GM21381 (cell line): ENCODE results near the gene SGTA.

Source experiments
- ATAC-seq: cut with Tn5 transposase; IDR thresholded peaks from one replicate; pipeline ENCODE4 v1.9.1; 2021; ENCODE audit warnings: mild to moderate bottlenecking, moderate library complexity; ENCODE audit not compliant: unreplicated experiment

Gene SGTA

DNA sequence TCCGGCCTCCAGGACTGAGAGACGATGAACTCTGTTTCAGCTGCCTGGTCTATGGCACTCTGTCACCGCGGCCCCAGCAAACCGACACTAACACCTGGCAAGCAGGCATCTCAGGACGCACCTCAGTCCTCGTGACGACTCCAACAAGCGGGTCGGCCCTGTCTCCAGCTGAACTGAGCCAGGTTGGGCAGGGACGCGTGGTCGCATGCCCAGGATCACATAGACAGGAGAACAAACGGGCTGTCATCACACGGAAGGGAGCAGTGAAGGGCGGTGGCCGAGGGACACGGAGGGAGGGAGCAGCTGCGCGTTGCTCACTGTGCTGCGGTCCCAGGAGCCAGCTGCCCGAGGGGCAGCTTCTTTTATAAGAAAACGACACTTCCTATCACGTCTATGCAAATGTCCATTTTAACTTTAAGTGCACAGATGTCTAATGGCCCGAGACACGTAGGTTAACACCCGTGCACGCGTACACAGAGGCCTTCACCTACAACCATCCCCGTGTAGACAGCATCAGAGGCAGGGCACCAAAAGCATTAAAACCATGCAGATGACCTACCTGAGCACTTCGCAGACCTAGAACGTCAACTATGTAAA is 8.9 kb downstream of the SGTA start:
- no peak for ATAC-seq

DNA sequence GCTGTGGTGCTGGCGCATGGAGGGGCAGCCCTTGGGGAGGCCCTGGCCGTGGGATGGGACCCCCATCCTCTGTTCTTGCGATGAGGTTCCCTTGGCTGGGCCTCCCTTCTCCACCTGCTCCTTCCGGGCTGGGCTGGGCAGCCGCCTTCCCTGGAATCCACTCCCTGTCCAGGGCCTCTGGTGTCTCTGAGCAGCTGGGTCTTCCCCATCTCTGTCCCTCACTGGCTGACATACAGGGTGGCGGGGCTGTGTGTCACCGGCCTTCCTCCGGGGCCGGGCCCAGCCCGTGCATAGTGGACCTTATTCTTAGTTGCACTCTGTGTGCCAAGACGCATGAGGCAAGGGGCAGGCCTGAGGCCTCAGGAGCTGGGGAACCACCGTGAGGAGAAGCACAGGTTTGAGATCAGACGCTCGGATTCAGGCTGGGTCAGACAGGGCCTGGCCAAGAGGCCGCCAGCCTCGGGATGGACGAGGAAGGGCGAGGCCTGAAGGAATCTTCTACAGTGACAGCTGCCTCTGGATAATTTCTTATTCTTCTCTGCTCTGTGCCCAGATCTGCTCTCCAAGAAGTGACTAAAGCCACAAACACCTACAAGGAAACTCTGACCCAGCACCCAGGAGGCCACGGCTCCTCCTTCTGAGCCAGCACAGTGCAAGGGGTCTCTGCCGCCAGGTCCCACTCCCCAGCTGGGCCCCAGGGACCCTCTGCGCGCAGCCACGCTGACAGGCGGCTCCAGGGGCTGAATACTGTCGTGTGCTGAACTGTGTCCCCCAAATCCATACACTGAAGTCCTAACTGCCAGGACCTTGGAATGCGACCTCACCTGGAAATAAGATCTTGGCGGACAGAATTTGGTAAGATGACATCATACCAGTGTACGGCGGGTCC is 11.0 kb downstream of the SGTA start:
- no peak for ATAC-seq

DNA sequence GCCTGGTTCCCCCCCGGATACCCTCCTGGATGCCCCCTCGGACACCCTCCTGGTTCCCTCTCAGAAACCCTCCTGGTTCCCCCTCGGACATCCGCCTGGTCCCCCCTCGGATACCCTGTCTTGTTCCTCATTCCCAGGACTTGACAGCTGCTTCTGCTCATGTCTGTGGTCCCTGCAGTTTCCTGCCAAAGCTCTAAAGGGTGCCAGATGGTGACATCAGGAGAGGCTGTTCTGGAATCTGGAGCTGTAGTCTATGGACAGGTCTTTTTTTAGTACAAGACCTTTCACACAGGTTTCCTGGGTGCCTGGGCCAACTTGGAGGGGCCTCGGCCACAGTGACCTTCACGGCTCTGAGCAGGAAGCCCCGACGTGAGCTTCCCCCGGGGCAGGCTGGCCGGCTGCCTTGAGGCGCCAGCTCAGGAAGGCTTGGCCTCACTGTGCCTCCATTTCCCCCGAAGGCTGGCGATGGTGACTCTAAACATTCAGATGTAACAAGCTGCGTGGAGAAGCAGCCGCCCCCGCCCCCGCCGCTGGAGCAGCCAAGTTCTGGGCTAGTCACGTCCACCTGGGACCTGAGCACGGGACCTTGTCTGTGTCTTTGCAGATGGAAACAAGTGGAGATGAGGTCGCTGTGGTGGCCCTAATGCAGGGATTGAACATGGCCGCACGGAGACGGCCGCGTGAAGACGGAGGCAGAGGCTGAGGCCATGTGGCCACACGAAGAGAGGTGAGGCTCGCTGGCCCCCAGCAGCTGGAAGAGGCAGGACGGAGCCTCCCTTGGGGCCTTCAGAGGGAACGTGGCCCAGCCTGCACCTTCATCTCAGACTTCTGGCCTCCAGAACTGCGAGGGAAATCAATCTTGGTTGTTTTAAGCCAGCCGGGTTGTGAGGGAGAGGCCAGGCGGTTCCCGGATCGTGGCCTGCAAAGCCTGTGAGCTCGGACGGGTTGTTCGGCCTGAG is 12.7 kb downstream of the SGTA start:
- ATAC-seq, result no peak

DNA sequence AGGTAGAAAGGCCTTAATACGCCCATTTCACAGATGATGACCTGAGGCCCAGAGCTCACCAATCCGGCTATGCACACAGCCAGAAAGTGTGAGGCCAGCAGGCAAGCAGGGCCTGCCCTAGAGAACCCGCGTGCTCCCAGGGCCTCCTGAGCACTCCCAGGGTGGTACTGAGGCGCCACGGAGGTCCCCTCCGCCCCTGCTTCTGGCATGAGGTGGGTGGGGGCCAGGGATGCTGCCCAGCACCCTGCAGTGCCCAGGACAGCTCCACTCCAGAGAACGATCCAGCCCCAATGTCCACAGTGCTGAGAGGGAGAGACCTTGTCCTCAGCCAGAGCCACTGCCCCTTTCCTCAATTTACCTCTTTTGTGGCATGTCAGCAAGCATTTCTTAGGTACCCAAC is 13.9 kb downstream of the SGTA start:
- no peak for ATAC-seq

GRCh38 chr19:2768365-2769132 is 14.5 kb downstream of the SGTA start:
- no peak for ATAC-seq

- ATAC-seq, result no peak
Measured at GRCh38 chr19:2767688-2768087, 15.4 kb downstream of the SGTA start.

DNA sequence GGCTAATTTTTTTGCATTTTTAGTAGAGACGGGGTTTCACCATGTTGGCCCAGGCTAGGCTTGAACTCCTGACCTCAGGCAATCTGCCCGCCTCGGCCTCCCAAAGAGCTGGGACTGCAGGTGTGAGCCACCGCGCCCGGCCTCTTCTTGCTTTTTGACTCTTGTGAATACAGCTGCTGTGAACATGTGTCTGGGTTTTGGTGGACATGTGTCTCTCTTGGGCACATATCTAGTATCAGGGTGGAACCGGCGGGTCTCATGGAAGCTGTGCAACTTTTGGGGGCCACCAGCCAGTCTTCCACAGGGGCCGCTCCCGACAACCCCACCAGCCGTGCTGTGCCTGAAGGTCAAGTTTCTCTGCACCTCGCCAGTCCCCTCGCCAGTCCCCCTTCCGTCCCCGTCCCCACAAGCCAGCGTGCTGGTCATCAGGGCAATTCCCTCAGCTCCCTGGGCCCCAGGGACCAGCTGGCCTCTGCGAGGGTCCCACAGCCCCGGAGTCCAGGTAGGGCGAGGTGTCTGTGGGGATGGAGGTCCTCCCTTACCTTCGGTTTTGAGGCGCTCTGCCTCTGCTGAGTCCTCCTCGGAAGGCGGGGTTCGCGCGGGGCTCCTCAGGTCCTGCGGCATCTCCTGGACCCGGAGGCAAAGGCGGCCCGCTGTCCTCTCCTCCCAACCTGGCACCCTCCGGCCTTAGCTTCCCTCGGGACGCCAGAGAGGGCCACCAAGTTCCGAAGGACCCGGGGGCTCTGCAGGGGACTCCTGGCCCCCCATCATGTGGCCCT is 16.3 kb downstream of the SGTA start:
- ATAC-seq, result no peak

DNA sequence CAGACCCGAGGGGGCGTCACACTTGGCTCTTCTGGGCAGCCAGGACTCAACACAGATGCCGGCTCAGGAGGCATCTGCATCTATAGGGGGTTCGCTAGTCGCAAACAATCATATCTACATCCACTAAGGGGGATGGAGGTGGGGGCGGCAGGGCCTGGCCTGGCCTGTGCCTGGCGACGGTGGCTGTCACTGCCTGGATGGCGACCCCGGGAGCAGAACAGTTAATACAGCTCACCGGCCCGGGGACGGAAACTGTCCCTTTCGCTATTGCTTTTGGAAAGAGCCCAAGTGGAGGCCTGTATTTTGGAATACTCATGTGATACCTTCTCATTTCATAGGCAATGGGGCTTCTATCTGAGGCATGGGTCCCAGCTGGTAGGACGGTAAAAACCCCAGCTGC is 17.7 kb downstream of the SGTA start:
- no peak for ATAC-seq

DNA sequence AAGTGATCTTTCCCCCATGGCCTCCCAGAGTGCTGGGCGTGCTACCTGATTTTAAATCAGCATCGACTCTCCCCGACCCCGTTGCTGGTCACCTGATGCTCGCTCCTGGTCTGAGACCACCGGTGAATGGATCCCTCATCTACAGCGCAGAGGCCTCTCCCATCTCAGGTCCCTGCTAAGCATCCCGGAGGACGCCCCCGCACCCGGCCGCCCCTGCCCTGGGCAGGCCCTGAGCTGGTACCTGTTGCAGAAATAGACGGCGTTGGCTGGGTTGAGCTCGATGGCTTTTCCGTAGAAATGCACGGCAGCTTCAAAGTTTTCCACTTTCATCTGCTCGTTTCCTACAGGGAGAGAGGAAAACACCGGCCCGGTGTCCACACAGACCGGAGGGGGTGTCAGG is 18.1 kb downstream of the SGTA start:
- no peak for ATAC-seq

DNA sequence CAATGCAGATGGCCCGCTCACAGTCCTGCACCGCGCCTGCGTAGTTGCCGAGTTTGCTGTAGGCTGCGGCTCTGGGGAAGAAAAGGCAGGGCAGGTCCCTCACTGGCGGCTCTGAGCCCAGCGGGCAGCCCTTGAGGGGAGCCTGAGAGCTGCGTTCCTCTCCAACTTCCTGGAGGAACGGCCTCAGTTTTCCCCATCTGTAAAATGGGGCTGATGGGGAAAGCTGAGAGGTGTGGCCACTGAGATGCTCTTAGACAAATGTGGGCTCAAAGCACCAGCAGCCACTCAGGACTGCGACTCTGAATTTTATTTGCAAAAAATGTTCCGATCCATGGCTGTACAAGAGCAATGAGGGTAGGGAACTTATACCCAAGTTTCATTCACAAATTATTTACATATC is 19.4 kb downstream of the SGTA start:
- ATAC-seq, result no peak

DNA sequence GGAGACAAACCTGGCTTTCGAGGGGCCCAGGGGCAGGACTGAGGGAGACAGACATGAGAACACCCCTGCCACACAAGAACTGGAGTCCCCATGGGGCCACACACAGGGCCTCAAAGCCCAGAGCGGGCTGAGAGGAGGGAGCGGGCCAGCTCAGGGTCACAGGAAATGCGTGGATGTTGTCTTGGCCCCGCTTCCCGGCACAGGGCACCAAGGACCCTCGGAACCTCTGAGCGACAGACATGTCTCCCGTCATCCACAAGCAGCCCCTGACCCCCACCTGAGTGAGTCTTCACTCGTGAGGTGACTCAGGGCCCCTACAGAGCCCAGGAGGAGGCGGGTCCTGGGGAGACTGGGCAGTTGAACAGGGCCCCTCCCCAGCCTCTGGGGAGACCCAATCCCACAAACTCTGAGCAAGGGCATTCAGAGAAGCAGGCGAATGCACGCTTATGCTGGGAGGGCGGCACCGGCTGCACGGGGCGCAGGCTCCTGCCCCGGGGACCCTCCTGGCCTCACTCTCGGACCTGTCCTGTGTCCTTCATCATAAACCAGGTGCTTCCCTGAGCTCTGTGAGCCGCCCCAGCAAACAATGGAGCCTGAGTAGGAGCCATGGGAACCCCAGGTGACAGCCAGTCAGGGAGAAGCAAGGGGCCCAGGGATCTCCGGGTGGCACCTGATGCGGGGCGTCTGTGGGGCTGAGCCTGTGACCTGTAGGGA is 20.1 kb downstream of the SGTA start:
- no peak for ATAC-seq

GRCh38 chr19:2761876-2762782 is 20.9 kb downstream of the SGTA start:
- no peak for ATAC-seq

GRCh38 chr19:2761309-2761677 is 21.8 kb downstream of the SGTA start:
- ATAC-seq, result no peak

GRCh38 chr19:2759965-2760364 is 23.1 kb downstream of the SGTA start:
- ATAC-seq, result no peak

DNA sequence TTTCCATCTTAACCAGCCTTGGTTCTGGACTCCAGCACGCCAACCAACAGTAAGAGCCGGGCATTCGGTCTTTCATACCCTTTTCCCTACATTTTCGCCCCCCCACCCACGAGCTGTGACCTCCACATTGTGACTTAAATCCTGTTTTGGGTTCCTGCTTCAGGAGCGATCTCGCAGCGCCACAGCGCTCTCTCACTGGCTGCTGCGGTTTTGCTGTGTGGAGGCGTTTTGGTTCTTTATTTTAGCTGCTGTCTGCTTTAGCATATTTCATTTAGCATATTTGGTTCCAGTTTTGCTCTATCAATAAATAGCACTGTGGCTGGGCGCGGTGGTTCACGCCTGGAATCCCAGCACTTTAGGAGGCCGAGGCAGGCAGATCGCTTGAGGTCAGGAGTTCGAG is 23.7 kb downstream of the SGTA start:
- ATAC-seq, result no peak

- no peak for ATAC-seq
Measured at GRCh38 chr19:2758601-2759313, 24.3 kb downstream of the SGTA start.
